Measurements from ENCODE around the gene PTPRD. TPM values are rescaled to one million over a fixed set of nuclear protein-coding genes. Genes with fewer than 3 reads are reported as not detected.

PTPRD gene
- total and polyA plus RNA-seq, 2 donors (not counting 1 experiment from before 2014, with no cell fraction given), result not detected

GRCh38 chr9:8738945-8739344 is 1873.9 kb downstream of the PTPRD start:
- no peaks in the 10 kb centered on the region for H3K9me3 Mint-ChIP-seq (ENCODE audit: insufficient read depth)
- H3K9me3 ChIP-seq (ENCODE audit: control extremely low read depth in 1 of 3, control insufficient read depth in 2 of 3, insufficient read depth in 1 of 3, low read length in 2 of 3), result no peaks in the 10 kb centered on the region
- WGBS (ENCODE audit: insufficient coverage), result no CpG with 5 or more reads among the region's 2 CpGs
- no peak overlapping the region for H3K9ac ChIP-seq (ENCODE audit: low read length)
- H3K4me2 ChIP-seq (replicated peaks; ENCODE audit: low read depth, low read length, poor library complexity, severe bottlenecking), result no peak overlapping the region
- peaks cover 2% of the 10 kb centered on the region for H3K4me1 Mint-ChIP-seq
- POLR2A ChIA-PET, result no interaction called here
- no peak overlapping the region for H3K27ac ChIP-seq (ENCODE audit: low read length in 2 of 2)
- TF ChIP-seq, protein P1, sequence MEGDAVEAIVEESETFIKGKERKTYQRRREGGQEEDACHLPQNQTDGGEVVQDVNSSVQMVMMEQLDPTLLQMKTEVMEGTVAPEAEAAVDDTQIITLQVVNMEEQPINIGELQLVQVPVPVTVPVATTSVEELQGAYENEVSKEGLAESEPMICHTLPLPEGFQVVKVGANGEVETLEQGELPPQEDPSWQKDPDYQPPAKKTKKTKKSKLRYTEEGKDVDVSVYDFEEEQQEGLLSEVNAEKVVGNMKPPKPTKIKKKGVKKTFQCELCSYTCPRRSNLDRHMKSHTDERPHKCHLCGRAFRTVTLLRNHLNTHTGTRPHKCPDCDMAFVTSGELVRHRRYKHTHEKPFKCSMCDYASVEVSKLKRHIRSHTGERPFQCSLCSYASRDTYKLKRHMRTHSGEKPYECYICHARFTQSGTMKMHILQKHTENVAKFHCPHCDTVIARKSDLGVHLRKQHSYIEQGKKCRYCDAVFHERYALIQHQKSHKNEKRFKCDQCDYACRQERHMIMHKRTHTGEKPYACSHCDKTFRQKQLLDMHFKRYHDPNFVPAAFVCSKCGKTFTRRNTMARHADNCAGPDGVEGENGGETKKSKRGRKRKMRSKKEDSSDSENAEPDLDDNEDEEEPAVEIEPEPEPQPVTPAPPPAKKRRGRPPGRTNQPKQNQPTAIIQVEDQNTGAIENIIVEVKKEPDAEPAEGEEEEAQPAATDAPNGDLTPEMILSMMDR (IDR thresholded peaks at IDR 0.05), result no peak
- TF ChIP-seq EZH2 (IDR thresholded peaks at IDR 0.05; ENCODE audit: borderline replicate concordance, insufficient read depth, low read depth, low read length, poor library complexity, severe bottlenecking), result no peak
- H2AFZ ChIP-seq (ENCODE audit: insufficient read depth, low read depth, low read length, poor library complexity, severe bottlenecking), result no peak overlapping the region
- ATAC-seq (ENCODE audit: low read depth) (no peak), DNase-seq (no peak)
- no peak overlapping the region for H3K4me3 Mint-ChIP-seq
- H3K27me3 Mint-ChIP-seq, result peaks cover 4% of the 10 kb centered on the region
- no peaks in the 10 kb centered on the region for H3K27me3 ChIP-seq (replicated peaks in 1 of 4; ENCODE audit: control extremely low read depth in 1 of 4, control insufficient read depth in 3 of 4, insufficient read depth in 4 of 4, low read length in 3 of 4)
- intact Hi-C loops (cut with micrococcal nuclease), result no loop called here
- H3K4me3 ChIP-seq (ENCODE audit: control extremely low read depth in 1 of 5, extremely low read depth in 1 of 5, insufficient read depth in 1 of 5, low read depth in 2 of 5, low read length in 4 of 5), result no peak overlapping the region
- no peaks in the 10 kb centered on the region for H3K79me2 ChIP-seq (ENCODE audit: control insufficient read depth, insufficient read depth, low read length)
- no peak overlapping the region for H3K27ac Mint-ChIP-seq
- no peaks in the 10 kb centered on the region for H3K4me1 ChIP-seq (ENCODE audit: control insufficient read depth in 2 of 2, insufficient read depth in 2 of 2, low read length in 2 of 2)
- CTCF ChIA-PET, result no interaction called here
- H3K36me3 ChIP-seq (replicated peaks in 1 of 2; ENCODE audit: control extremely low read depth in 1 of 2, control insufficient read depth in 1 of 2, extremely low read depth in 1 of 2, insufficient read depth in 2 of 2, low read length in 1 of 2), result no peaks in the 10 kb centered on the region
- no peaks in the 10 kb centered on the region for H4K20me1 ChIP-seq (ENCODE audit: control insufficient read depth, insufficient read depth, low read length, poor library complexity, severe bottlenecking)

DNA sequence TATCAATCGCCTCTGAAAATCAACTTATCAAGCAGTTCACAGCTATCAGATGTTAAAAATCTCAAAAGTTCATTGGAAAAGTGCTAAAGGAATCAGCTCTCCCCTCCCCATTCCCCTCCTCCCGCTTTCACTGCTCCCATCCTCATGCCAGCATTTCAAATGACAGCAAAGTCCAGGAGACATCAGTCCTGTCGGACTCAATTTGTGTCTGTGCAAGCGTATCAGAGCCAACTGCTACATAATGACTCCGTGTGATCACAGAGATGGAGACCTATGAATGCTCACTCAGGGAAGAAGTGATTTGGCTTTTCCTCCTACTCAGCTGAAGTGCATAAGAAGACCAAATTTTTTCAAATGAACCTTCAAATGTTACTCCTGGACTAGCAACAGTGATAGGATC is 1876.0 kb downstream of the PTPRD start:
- no peaks in the 10 kb centered on the region for H4K20me1 ChIP-seq (ENCODE audit: control insufficient read depth, insufficient read depth, low read length, poor library complexity, severe bottlenecking)
- no peaks in the 10 kb centered on the region for H3K4me1 ChIP-seq (ENCODE audit: control insufficient read depth in 2 of 2, insufficient read depth in 2 of 2, low read length in 2 of 2)
- Mint-ChIP-seq H3K27me3 (peaks cover 7% of the 10 kb centered on the region), H3K27ac (no peak overlapping the region), H3K4me3 (no peak overlapping the region), H3K4me1 (peaks cover 2% of the 10 kb centered on the region), H3K9me3 (ENCODE audit: insufficient read depth) (no peaks in the 10 kb centered on the region)
- CTCF ChIA-PET, result no interaction called here
- H2AFZ ChIP-seq (ENCODE audit: insufficient read depth, low read depth, low read length, poor library complexity, severe bottlenecking), result no peak overlapping the region
- no peaks in the 10 kb centered on the region for H3K9me3 ChIP-seq (ENCODE audit: control extremely low read depth in 1 of 3, control insufficient read depth in 2 of 3, insufficient read depth in 1 of 3, low read length in 2 of 3)
- 95% methylated on average over 4 of the region's 5 CpGs for WGBS (ENCODE audit: insufficient coverage)
- POLR2A ChIA-PET, result no interaction called here
- DNase-seq (no peak), ATAC-seq (ENCODE audit: low read depth) (no peak)
- no peak overlapping the region for H3K4me2 ChIP-seq (replicated peaks; ENCODE audit: low read depth, low read length, poor library complexity, severe bottlenecking)
- H3K27ac ChIP-seq (ENCODE audit: low read length in 2 of 2), result no peak overlapping the region
- H3K79me2 ChIP-seq (ENCODE audit: control insufficient read depth, insufficient read depth, low read length), result no peaks in the 10 kb centered on the region
- H3K9ac ChIP-seq (ENCODE audit: low read length), result no peak overlapping the region
- no peaks in the 10 kb centered on the region for H3K36me3 ChIP-seq (replicated peaks in 1 of 2; ENCODE audit: control extremely low read depth in 1 of 2, control insufficient read depth in 1 of 2, extremely low read depth in 1 of 2, insufficient read depth in 2 of 2, low read length in 1 of 2)
- TF ChIP-seq, protein P1 (IDR thresholded peaks at IDR 0.05), result no peak
- no peak for TF ChIP-seq EZH2 (IDR thresholded peaks at IDR 0.05; ENCODE audit: borderline replicate concordance, insufficient read depth, low read depth, low read length, poor library complexity, severe bottlenecking)
- H3K4me3 ChIP-seq (ENCODE audit: control extremely low read depth in 1 of 5, extremely low read depth in 1 of 5, insufficient read depth in 1 of 5, low read depth in 2 of 5, low read length in 4 of 5), result no peak overlapping the region
- intact Hi-C loops (cut with micrococcal nuclease), result no loop called here
- peaks cover 0 to 3% (median 0%) of the 10 kb centered on the region in 4 experiments for H3K27me3 ChIP-seq (replicated peaks in 1 of 4; ENCODE audit: control extremely low read depth in 1 of 4, control insufficient read depth in 3 of 4, insufficient read depth in 4 of 4, low read length in 3 of 4)

All from B cell (primary cell).